ENCODE data around the gene ZNF316. TPM values are rescaled to one million over a fixed set of nuclear protein-coding genes. Genes with fewer than 3 reads are reported as not detected.

The ZNF316 gene
- total RNA-seq, 2 donors from 2014 or later, result 54.4 to 64.6 TPM

- TF ChIP-seq CTCF (IDR thresholded peaks at IDR 0.05), result no peak
- H3K27ac ChIP-seq, result no peak overlapping the region
- no peak overlapping the region for H3K4me3 ChIP-seq
- no peak for DNase-seq (ENCODE audit: low spot score)
- no peaks in the 10 kb centered on the region for H3K27me3 ChIP-seq (replicated peaks; ENCODE audit: insufficient read depth)
- peaks cover 49% of the 10 kb centered on the region for H3K36me3 ChIP-seq
- no peak for ATAC-seq (ENCODE audit: insufficient number of reproducible peaks, low FRiP score, low read depth)
- no peaks in the 10 kb centered on the region for H3K9me3 ChIP-seq
- H3K4me1 ChIP-seq (ENCODE audit: control insufficient read depth in 1 of 2, low read depth in 2 of 2), result no peaks in the 10 kb centered on the region
Measured at GRCh38 chr7:6647541-6647940, 10.4 kb downstream of the ZNF316 start.

GRCh38 chr7:6648066-6648814 is 11.1 kb downstream of the ZNF316 start:
- no peaks in the 10 kb centered on the region for H3K4me1 ChIP-seq (ENCODE audit: control insufficient read depth in 1 of 2, low read depth in 2 of 2)
- no peaks in the 10 kb centered on the region for H3K9me3 ChIP-seq
- TF ChIP-seq CTCF (IDR thresholded peaks at IDR 0.05), result no peak
- H3K27me3 ChIP-seq (replicated peaks; ENCODE audit: insufficient read depth), result no peaks in the 10 kb centered on the region
- H3K36me3 ChIP-seq, result peaks cover 47% of the 10 kb centered on the region
- no peak overlapping the region for H3K4me3 ChIP-seq
- DNase-seq (ENCODE audit: low spot score) (no peak), ATAC-seq (ENCODE audit: insufficient number of reproducible peaks, low FRiP score, low read depth) (no peak)
- H3K27ac ChIP-seq, result no peak overlapping the region

GRCh38 chr7:6648815-6649104 is 11.6 kb downstream of the ZNF316 start:
- H3K4me1 ChIP-seq (ENCODE audit: control insufficient read depth in 1 of 2, low read depth in 2 of 2), result no peaks in the 10 kb centered on the region
- H3K9me3 ChIP-seq, result no peaks in the 10 kb centered on the region
- no peak overlapping the region for H3K27ac ChIP-seq
- H3K27me3 ChIP-seq (replicated peaks; ENCODE audit: insufficient read depth), result no peaks in the 10 kb centered on the region
- no peak for TF ChIP-seq CTCF (IDR thresholded peaks at IDR 0.05)
- DNase-seq (ENCODE audit: low spot score) (no peak), ATAC-seq (ENCODE audit: insufficient number of reproducible peaks, low FRiP score, low read depth) (no peak)
- peaks cover 42% of the 10 kb centered on the region for H3K36me3 ChIP-seq
- H3K4me3 ChIP-seq, result no peak overlapping the region

GRCh38 chr7:6649241-6649961 is 12.3 kb downstream of the ZNF316 start:
- Histone ChIP-seq H3K27me3 (replicated peaks; ENCODE audit: insufficient read depth) (no peaks in the 10 kb centered on the region), H3K4me1 (ENCODE audit: control insufficient read depth in 1 of 2, low read depth in 2 of 2) (no peaks in the 10 kb centered on the region), H3K9me3 (no peaks in the 10 kb centered on the region), H3K36me3 (peaks cover 38% of the 10 kb centered on the region), H3K27ac (no peak overlapping the region), H3K4me3 (no peak overlapping the region)
- ATAC-seq (ENCODE audit: insufficient number of reproducible peaks, low FRiP score, low read depth) (no peak), DNase-seq (ENCODE audit: low spot score) (no peak)
- no peak for TF ChIP-seq CTCF (IDR thresholded peaks at IDR 0.05)

- no peaks in the 10 kb centered on the region for H3K27me3 ChIP-seq (replicated peaks; ENCODE audit: insufficient read depth)
- H3K36me3 ChIP-seq, result peaks cover 39% of the 10 kb centered on the region
- H3K27ac ChIP-seq, result no peak overlapping the region
- no peak overlapping the region for H3K4me3 ChIP-seq
- H3K9me3 ChIP-seq, result no peaks in the 10 kb centered on the region
- DNase-seq (ENCODE audit: low spot score), result no peak
- no peaks in the 10 kb centered on the region for H3K4me1 ChIP-seq (ENCODE audit: control insufficient read depth in 1 of 2, low read depth in 2 of 2)
- ATAC-seq (ENCODE audit: insufficient number of reproducible peaks, low FRiP score, low read depth), result no peak
- TF ChIP-seq CTCF (IDR thresholded peaks at IDR 0.05), result no peak
Measured at GRCh38 chr7:6650086-6650485, 13.0 kb downstream of the ZNF316 start.

Data from thoracic aorta (tissue), 2 donors.